DMS79 treated with DMSO at 0.1 percent for 48 hours (cell line): Measurements from ENCODE around the gene UBL3.

Experiments used
- DNase-seq: peaks from one replicate; lab custom pipeline; 2025; lab: John Stamatoyannopoulos, UW

The UBL3 gene

GRCh38 chr13:29758531-29759114, 91.8 kb downstream of the UBL3 start:
- DNase-seq, result no peak

GRCh38 chr13:29756506-29756905, 93.9 kb downstream of the UBL3 start:
- DNase-seq, result no peak

GRCh38 chr13:29754473-29754806, 96.0 kb downstream of the UBL3 start:
- DNase-seq, result no peak

GRCh38 chr13:29753618-29754472, 96.6 kb downstream of the UBL3 start:
- no peak for DNase-seq

- no peak for DNase-seq
Observed at GRCh38 chr13:29752175-29752574, 98.2 kb downstream of the UBL3 start.

GRCh38 chr13:29750183-29750530, 100.3 kb downstream of the UBL3 start:
- DNase-seq, result no peak

GRCh38 chr13:29749401-29750182, 100.8 kb downstream of the UBL3 start:
- DNase-seq, result no peak

GRCh38 chr13:29748097-29748496, 102.3 kb downstream of the UBL3 start:
- no peak for DNase-seq

- no peak for DNase-seq
Observed at GRCh38 chr13:29746148-29746677, 104.2 kb downstream of the UBL3 start.

GRCh38 chr13:29745704-29746103, 104.7 kb downstream of the UBL3 start:
- DNase-seq, result no peak

- DNase-seq, result no peak
Observed at GRCh38 chr13:29743201-29743786, 107.1 kb downstream of the UBL3 start.

- no peak for DNase-seq
Observed at GRCh38 chr13:29740961-29741360, 109.5 kb downstream of the UBL3 start.

GRCh38 chr13:29737061-29737460, 113.4 kb downstream of the UBL3 start:
- no peak for DNase-seq

- no peak for DNase-seq
Observed at GRCh38 chr13:29733147-29733611, 117.2 kb downstream of the UBL3 start.

GRCh38 chr13:29730253-29730652, 120.2 kb downstream of the UBL3 start:
- DNase-seq, result no peak

GRCh38 chr13:29722415-29722814, 128.0 kb downstream of the UBL3 start:
- DNase-seq, result no peak

GRCh38 chr13:29721766-29722165, 128.7 kb downstream of the UBL3 start:
- DNase-seq, result no peak

- DNase-seq, result no peak
Observed at GRCh38 chr13:29718694-29719093, 131.7 kb downstream of the UBL3 start.

GRCh38 chr13:29716493-29716892, 133.9 kb downstream of the UBL3 start:
- no peak for DNase-seq
